ENCODE measurements around the gene RASA3.

Gene RASA3

DNA sequence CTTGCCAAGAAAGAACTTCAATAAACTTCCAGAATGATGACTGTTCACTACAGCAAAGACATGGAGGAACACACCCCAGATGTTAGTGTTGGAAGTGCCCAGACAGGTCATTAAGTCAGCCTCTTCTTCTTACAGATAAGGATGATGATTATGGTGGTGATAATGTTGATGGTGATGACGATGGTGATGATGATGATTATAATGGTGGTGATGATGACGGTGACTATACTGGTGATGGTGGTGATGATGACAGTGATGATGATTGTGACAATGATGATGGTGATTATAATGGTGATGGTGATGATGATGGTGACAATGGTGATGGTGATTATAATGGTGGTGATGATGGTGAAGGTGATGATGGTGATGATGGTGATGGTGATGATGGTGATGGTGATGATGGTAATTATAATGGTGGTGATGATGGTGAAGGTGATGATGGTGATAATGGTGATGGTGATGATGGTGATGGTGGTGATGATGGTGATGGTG is 167.0 kb downstream of the RASA3 start:
- no peak for DNase-seq (ENCODE audit: low read depth in 1 of 2, low spot score in 1 of 2)
- Histone ChIP-seq H3K27me3 (ENCODE audit: insufficient read depth, poor library complexity, severe bottlenecking) (no peaks in the 10 kb centered on the region), H3K4me3 (replicated peaks; ENCODE audit: insufficient read depth, low read length) (no peak overlapping the region), H3K27ac (replicated peaks) (no peak overlapping the region)
- TF ChIP-seq GABPA (IDR thresholded peaks at IDR 0.05; ENCODE audit: low read depth) = no peak
- TF ChIP-seq, protein P1, sequence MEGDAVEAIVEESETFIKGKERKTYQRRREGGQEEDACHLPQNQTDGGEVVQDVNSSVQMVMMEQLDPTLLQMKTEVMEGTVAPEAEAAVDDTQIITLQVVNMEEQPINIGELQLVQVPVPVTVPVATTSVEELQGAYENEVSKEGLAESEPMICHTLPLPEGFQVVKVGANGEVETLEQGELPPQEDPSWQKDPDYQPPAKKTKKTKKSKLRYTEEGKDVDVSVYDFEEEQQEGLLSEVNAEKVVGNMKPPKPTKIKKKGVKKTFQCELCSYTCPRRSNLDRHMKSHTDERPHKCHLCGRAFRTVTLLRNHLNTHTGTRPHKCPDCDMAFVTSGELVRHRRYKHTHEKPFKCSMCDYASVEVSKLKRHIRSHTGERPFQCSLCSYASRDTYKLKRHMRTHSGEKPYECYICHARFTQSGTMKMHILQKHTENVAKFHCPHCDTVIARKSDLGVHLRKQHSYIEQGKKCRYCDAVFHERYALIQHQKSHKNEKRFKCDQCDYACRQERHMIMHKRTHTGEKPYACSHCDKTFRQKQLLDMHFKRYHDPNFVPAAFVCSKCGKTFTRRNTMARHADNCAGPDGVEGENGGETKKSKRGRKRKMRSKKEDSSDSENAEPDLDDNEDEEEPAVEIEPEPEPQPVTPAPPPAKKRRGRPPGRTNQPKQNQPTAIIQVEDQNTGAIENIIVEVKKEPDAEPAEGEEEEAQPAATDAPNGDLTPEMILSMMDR (IDR thresholded peaks at IDR 0.05; ENCODE audit: insufficient read depth, low read length) = no peak
- TF ChIP-seq, protein P2, sequence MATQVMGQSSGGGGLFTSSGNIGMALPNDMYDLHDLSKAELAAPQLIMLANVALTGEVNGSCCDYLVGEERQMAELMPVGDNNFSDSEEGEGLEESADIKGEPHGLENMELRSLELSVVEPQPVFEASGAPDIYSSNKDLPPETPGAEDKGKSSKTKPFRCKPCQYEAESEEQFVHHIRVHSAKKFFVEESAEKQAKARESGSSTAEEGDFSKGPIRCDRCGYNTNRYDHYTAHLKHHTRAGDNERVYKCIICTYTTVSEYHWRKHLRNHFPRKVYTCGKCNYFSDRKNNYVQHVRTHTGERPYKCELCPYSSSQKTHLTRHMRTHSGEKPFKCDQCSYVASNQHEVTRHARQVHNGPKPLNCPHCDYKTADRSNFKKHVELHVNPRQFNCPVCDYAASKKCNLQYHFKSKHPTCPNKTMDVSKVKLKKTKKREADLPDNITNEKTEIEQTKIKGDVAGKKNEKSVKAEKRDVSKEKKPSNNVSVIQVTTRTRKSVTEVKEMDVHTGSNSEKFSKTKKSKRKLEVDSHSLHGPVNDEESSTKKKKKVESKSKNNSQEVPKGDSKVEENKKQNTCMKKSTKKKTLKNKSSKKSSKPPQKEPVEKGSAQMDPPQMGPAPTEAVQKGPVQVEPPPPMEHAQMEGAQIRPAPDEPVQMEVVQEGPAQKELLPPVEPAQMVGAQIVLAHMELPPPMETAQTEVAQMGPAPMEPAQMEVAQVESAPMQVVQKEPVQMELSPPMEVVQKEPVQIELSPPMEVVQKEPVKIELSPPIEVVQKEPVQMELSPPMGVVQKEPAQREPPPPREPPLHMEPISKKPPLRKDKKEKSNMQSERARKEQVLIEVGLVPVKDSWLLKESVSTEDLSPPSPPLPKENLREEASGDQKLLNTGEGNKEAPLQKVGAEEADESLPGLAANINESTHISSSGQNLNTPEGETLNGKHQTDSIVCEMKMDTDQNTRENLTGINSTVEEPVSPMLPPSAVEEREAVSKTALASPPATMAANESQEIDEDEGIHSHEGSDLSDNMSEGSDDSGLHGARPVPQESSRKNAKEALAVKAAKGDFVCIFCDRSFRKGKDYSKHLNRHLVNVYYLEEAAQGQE (IDR thresholded peaks at IDR 0.05; ENCODE audit: insufficient replicate concordance, low read depth) = no peak
- 0 out of 2 replicates have a peak, but pooled peaks have one; percentile 39 for TF ChIP-seq POLR2AphosphoS5 (IDR thresholded peaks at IDR 0.05; ENCODE audit: low read depth)

DNA sequence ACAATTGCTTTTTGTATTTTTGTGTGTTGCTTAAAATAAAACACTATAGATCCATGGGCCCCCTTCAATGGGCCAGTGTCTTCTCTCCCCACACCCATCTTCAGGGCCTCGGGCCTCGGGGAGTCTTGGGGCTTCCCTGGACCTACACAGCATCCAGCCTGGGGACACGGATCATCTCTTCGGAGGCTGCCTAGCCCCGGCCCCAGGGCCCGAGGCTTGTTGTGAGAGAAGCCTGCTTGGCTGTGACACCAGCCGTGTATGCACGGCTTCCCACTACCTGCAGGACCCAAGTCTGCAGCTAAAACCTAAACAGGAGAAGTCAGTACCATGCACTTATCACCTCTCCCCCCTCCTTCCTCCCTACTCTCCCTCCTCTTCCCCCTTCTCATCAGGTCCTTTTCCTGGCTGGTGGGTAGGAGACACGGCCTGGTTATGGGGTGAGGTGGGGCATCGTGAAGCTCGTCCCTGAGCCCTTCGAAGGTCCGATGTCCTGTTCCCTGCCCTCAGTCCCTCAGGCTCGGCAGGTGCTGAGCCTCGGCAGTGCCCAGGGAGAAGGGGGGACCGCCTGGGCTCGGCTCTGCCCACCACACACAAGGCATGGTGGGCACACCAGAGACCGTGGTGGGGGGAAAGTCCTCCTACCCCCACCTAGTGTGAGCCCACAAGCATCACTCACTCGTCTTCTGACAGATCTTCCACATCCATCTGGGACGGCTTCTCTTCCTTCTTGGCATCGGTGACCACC is 168.0 kb downstream of the RASA3 start:
- Histone ChIP-seq H3K27ac (replicated peaks) (no peak overlapping the region), H3K4me3 (replicated peaks; ENCODE audit: insufficient read depth, low read length) (no peak overlapping the region), H3K27me3 (ENCODE audit: insufficient read depth, poor library complexity, severe bottlenecking) (no peaks in the 10 kb centered on the region)
- TF ChIP-seq, protein P1 (IDR thresholded peaks at IDR 0.05; ENCODE audit: insufficient read depth, low read length) = no peak
- TF ChIP-seq POLR2AphosphoS5 (IDR thresholded peaks at IDR 0.05; ENCODE audit: low read depth) (no peak), SPI1 (IDR thresholded peaks at IDR 0.05; ENCODE audit: borderline replicate concordance, low read depth) (no peak), GABPA (IDR thresholded peaks at IDR 0.05; ENCODE audit: low read depth) (no peak)
- TF ChIP-seq, protein P2 (IDR thresholded peaks at IDR 0.05; ENCODE audit: insufficient replicate concordance, low read depth) = no peak
- no peak for DNase-seq (ENCODE audit: low read depth in 1 of 2, low spot score in 1 of 2)

DNA sequence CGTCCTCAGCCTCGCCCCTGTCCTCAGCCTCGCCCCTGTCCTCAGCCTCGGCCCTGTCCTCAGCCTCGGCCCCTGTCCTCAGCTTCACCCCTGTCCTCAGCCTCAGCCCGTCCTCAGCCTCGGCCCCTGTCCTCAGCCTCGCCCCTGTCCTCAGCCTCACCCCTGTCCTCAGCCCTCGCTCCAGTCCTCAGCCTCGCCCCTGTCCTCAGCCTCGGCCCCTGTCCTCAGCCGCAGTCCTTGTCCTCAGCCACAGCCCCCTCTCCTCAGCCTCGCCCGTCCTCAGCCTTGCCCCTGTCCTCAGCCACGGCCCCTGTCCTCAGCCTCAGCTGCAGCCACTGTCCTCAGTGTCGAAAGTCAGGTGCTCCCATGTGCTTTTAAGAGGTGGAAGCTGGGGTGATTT is 169.0 kb downstream of the RASA3 start:
- DNase-seq (ENCODE audit: low read depth in 1 of 2, low spot score in 1 of 2) = no peak
- TF ChIP-seq SPI1 (IDR thresholded peaks at IDR 0.05; ENCODE audit: borderline replicate concordance, low read depth) (no peak), GABPA (IDR thresholded peaks at IDR 0.05; ENCODE audit: low read depth) (no peak), POLR2AphosphoS5 (IDR thresholded peaks at IDR 0.05; ENCODE audit: low read depth) (no peak)
- TF ChIP-seq, protein P2 (IDR thresholded peaks at IDR 0.05; ENCODE audit: insufficient replicate concordance, low read depth) = no peak
- TF ChIP-seq, protein P1 (IDR thresholded peaks at IDR 0.05; ENCODE audit: insufficient read depth, low read length) = no peak
- Histone ChIP-seq H3K27ac (replicated peaks) (no peak overlapping the region), H3K4me3 (replicated peaks; ENCODE audit: insufficient read depth, low read length) (no peak overlapping the region), H3K27me3 (ENCODE audit: insufficient read depth, poor library complexity, severe bottlenecking) (no peaks in the 10 kb centered on the region)
